AG04450 (cell line): Measurements from ENCODE around the gene CCR5AS.

Experiments
- CTCF ChIA-PET: fragments of 300-600, 350-600 bp; formaldehyde crosslinking; extraction: SDS; loops from one replicate; lab custom pipeline; 2022; ENCODE audit warnings: antibody characterized with exemption, inconsistent platforms; lab: Charles Lee
- POLR2A ChIA-PET: fragments of 350-600 bp; formaldehyde crosslinking; extraction: SDS; loops from one replicate; lab custom pipeline; 2021; ENCODE audit warnings: antibody characterized with exemption, inconsistent platforms; lab: Yijun Ruan, JAX
- DNase-seq: peaks from one replicate; pipeline ENCODE4 v3.0.0-alpha.2; 2011; ENCODE audit warnings: low read depth, low spot score
- H3K27ac ChIP-seq: one replicate; pipeline ENCODE4 v1.5.1; 2012; ENCODE audit warnings: low read depth, low read length, control low read depth
- H3K27me3 ChIP-seq: one replicate; pipeline ENCODE4 v1.6.0; 2012; ENCODE audit warnings: low read length; ENCODE audit not compliant: control insufficient read depth, insufficient read depth
- H3K4me3 ChIP-seq: 2 replicates; pipeline ENCODE4 v1.5.1; 2011; ENCODE audit warnings: mild to moderate bottlenecking, low read depth, low read length, control low read depth
- H3K9me3 ChIP-seq: 2 replicates; pipeline ENCODE4 v1.5.1; 2012; ENCODE audit warnings: low read length; ENCODE audit not compliant: control insufficient read depth, insufficient read depth
- CTCF ChIP-seq: IDR thresholded peaks from 2 replicates; pipeline ENCODE4 v1.5.1; 2011; ENCODE audit warnings: low read depth, low read length, control low read depth, inconsistent platforms

Gene CCR5AS

DNA sequence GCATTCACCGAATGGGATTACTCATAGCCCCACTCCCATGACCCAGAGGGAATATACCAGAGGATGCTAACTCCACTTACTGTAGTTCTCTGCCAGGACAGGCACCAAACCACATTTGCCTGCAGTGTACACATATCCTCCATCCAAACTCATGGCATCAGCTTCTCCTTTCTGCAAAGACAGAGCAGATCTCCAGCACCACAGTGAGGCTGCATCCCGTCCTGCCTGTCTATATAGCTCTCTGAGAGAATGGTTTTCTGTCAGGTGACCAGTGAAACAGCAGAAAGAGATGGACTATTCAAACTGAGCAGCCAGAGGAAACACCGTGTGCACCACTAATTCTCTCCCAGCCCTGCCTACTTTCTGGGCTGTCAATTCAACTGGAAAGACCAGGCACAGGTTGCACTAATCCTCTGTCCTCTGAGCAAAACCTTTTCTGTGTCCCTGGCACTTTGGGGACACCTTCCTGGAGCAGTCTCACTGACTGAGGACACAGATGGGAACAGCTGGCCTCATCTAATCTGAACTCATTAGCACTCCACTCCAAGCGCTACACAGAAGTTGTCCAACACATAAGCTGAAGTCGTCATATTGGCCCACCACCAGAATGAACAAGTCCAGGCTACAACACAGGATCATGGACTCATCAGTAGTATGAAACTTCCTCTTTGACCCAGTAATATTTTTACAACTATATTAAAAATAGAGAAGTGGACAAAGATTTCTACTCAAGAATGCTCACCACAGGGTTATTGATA lies 40.5 kb upstream of the CCR5AS start:
- H3K27me3 ChIP-seq = peaks cover 28% of the 10 kb centered on the region
- no peaks in the 10 kb centered on the region; the same call in 1 of the 2 replicates for H3K9me3 ChIP-seq
- CTCF ChIA-PET = interaction anchor here (0.6 kb wide), 1 partner anchor 55 kb away, joined by 3 read pairs; no protein-coding TSS in a partner anchor
- DNase-seq = no peak
- POLR2A ChIA-PET = no interaction called here
- no peak overlapping the region for H3K4me3 ChIP-seq
- TF ChIP-seq CTCF = no peak
- H3K27ac ChIP-seq = no peak overlapping the region

DNA sequence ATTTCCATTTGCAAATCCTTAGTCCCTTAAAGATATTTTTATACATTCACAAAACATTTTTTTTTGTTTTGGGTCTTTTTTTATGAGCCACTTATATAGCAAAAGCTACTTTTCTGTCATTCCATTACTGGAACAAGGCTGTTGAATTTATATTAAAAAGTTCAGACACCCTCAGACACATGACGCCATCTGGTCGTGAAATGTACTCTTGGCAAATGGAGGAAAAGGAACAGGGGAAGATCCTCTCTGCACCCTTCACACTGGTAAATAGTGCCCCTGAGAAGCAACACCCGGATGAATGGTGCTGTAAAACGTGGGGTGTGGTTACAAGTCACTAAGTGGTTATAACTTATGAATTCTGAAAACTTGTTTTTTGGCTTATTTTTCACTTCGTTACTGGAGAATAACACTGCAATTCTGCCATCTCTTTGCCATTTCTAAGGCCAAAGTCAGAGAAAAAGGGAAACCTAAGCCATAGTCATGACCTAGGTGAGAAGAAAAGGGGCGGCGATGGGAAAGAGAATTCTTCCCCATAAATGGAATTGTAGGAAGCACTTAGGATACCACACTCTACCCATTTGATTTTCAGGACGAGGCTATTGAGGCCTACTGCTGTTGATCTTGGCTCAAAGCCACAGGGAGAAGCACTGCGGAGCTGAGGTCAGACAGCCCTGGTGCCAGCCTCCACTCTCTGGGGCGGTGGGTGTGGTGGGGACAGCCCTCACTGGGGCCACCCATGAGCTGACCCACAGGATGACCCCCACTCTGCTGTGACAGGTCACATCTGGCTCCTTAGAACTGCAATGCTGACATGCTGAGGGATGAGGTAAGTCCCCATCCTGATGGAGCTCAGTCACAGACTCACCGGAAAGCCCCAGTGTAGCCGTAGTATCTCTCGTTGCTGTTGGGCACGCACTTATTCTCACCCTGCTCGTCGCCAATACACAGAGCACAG lies 36.0 kb upstream of the CCR5AS start:
- H3K4me3 ChIP-seq = no peak overlapping the region
- peak; percentile 66 for TF ChIP-seq CTCF
- H3K9me3 ChIP-seq = no peaks in the 10 kb centered on the region
- peaks cover 18% of the 10 kb centered on the region for H3K27me3 ChIP-seq
- POLR2A ChIA-PET = no interaction called here
- no peak overlapping the region for H3K27ac ChIP-seq
- peak; percentile 6 for DNase-seq
- CTCF ChIA-PET = interaction anchor here (0.6 to 2.5 kb wide), 9 partner anchors 9 to 456 kb away, joined by 3 to 14 read pairs (median 4); no protein-coding TSS in a partner anchor

DNA sequence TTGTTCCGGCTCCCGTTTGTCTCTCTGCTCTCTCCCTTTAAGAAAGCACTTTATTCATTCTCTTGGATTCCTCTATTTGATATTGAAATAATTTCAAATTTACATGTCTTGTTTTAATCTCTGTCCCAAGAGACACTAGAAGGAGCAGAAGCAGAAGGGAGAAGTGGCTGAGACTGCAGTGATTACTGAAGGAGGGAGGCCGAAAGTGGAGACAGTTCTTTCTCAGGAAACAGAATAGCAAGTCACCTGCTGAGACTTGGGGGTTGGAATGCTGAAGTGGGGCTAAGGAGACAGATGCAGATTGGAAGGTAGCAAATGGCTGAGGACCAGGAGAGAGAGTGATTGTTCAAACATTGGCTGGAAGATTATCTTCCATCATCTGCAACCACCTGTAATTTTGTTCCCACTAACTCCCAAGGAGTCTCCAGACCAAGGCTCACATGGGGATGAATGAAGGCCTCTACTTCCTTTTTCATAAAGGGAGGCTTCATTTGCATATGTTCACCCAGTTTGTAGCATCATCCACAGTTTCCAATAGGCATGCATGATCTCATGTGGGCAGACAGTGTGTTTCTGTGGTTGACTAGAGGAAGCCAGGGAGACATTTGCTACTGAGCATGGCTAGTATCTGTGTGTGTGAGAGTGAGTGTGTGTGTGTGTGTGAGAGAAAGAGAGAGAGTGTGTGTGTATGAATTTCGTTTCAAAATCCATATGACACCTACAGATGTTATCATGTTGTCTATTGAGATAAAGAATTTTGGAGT lies 33.8 kb upstream of the CCR5AS start:
- no peak for TF ChIP-seq CTCF
- H3K4me3 ChIP-seq = no peak overlapping the region
- peaks cover 17% of the 10 kb centered on the region for H3K27me3 ChIP-seq
- H3K9me3 ChIP-seq = no peaks in the 10 kb centered on the region
- H3K27ac ChIP-seq = no peak overlapping the region
- no peak for DNase-seq
- CTCF ChIA-PET = no interaction called here
- POLR2A ChIA-PET = no interaction called here

DNA sequence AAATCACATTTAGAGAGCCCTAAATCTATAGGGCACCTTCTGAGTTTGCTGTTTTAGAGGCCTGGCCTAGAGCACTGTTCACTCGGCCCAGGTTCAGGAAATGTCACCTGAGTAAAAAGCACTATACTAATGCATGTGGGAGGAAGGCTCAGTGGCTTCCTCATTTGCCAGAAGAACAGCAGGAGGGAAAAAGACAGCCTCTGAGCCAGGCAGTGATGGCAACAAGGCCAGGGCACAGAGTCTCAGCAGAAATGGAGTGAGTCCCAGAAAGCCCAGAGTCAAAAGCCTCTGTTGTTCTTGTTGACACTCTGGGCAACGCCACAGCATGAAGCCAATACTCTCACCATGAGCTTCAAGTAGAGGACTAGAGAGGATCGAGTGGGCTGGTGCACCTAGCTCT lies 32.0 kb upstream of the CCR5AS start:
- ChIA-PET CTCF (interaction anchor here (1.9 kb wide), 1 partner anchor 11 kb away, joined by 5 read pairs; no protein-coding TSS in a partner anchor), POLR2A (no interaction called here)
- Histone ChIP-seq H3K27me3 (peaks cover 14% of the 10 kb centered on the region), H3K27ac (no peak overlapping the region), H3K9me3 (no peaks in the 10 kb centered on the region), H3K4me3 (no peak overlapping the region)
- no peak for DNase-seq
- no peak for TF ChIP-seq CTCF
